Choroid plexus epithelial cell (primary cell): ENCODE data around the gene ADAM21.
"Not testable (repeated sequence)": the region's sequence is repeated elsewhere in the genome, so short reads cannot be mapped to it uniquely, and the experiment has no call there.

ENCODE experiments used
- DNase-seq: peaks from one replicate; pipeline ENCODE4 v3.0.0-alpha.2; 2010; ENCODE audit warnings: low read depth
- H3K4me3 ChIP-seq: 2 replicates; pipeline ENCODE4 v1.5.1; 2011; ENCODE audit warnings: low read depth, mild to moderate bottlenecking, control low read depth, low read length, moderate library complexity
- TF ChIP-seq, protein P1 (sequence below): conservative IDR thresholded peaks from 2 replicates; pipeline ENCODE4 v1.5.1; 2011; ENCODE audit warnings: low read depth, mild to moderate bottlenecking, control low read depth, inconsistent platforms, low read length, moderate library complexity

Gene ADAM21

DNA sequence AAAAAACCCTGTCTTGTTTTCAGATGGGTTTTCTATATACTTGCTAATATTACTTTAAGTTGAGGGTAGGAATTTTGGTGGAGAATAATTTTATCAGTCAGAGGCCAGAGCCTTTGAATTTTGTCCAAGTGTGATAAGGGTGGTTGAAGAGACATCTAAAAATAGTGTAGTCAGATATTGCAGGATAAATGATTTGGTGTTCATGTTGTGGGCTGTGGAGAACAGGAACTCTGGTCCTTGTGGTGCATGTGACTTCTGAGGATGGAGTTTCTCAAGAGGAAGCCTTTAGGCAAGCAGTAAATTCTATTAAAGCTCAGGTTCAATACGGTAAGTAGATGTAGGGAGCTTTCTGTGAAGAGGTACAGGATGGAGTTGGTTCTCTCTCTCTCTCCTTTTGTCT is 2.8 kb downstream of the ADAM21 start:
- DNase-seq: no peak
- TF ChIP-seq, protein P1, sequence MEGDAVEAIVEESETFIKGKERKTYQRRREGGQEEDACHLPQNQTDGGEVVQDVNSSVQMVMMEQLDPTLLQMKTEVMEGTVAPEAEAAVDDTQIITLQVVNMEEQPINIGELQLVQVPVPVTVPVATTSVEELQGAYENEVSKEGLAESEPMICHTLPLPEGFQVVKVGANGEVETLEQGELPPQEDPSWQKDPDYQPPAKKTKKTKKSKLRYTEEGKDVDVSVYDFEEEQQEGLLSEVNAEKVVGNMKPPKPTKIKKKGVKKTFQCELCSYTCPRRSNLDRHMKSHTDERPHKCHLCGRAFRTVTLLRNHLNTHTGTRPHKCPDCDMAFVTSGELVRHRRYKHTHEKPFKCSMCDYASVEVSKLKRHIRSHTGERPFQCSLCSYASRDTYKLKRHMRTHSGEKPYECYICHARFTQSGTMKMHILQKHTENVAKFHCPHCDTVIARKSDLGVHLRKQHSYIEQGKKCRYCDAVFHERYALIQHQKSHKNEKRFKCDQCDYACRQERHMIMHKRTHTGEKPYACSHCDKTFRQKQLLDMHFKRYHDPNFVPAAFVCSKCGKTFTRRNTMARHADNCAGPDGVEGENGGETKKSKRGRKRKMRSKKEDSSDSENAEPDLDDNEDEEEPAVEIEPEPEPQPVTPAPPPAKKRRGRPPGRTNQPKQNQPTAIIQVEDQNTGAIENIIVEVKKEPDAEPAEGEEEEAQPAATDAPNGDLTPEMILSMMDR: no peak

DNA sequence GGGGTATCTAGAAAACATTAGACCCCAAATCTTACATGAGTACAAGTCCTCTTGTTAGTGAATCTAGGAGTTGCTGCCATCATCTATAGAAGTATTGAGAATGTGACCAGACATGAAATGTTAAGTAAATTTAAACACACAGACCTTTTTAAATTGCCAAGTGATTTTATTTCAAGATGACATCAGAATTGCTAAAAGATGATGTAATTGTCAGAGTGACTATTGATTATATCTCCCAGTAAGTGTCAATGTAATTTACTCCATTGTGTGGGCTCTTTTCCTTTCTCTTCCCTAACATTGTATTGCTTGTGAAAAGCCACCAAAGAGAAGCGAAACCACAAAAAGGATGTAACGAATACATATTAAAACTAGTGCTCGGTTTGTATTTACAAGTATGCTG is 16.8 kb downstream of the ADAM21 start:
- H3K4me3 ChIP-seq: no peak overlapping the region
- TF ChIP-seq, protein P1: no peak
- no peak for DNase-seq

More for the DNA sequence above, 2.8 kb downstream of the ADAM21 start:
- no peak overlapping the region for H3K4me3 ChIP-seq

DNA sequence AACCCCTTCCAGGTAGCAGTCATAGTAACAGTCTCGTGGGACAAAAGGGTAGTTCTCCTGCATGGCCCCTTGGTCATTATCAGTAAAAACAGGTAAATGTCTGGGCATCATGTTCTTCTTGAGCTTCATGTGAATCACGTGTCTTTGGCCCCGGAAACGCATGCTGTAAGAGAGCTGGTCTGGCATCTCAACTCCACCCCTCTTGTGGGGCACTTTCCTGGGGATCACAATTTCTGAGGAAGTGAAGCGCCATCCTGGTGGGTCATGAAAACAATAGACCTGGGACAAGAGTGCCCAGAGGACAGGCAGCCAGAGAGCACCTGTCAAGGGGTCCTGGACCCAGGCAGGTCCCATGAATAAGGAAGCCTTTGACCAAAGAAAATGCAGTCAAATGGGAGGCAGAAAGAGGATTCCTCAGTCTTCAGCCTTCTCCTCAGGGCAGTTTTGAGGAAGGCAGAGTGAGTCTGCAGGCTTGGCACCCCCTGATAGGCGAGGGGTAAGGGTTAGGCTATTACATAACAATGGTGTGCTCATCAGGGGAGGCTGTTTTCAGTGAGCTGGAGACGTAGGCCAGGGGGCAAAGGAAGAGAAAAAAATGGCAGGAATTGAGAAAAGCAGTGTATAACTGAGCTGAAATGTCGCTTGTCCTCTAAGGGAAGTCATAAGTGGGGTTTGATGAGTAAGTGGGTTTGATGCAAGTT is 19.0 kb downstream of the ADAM21 start:
- not testable (repeated sequence) for DNase-seq, H3K4me3 ChIP-seq

DNA sequence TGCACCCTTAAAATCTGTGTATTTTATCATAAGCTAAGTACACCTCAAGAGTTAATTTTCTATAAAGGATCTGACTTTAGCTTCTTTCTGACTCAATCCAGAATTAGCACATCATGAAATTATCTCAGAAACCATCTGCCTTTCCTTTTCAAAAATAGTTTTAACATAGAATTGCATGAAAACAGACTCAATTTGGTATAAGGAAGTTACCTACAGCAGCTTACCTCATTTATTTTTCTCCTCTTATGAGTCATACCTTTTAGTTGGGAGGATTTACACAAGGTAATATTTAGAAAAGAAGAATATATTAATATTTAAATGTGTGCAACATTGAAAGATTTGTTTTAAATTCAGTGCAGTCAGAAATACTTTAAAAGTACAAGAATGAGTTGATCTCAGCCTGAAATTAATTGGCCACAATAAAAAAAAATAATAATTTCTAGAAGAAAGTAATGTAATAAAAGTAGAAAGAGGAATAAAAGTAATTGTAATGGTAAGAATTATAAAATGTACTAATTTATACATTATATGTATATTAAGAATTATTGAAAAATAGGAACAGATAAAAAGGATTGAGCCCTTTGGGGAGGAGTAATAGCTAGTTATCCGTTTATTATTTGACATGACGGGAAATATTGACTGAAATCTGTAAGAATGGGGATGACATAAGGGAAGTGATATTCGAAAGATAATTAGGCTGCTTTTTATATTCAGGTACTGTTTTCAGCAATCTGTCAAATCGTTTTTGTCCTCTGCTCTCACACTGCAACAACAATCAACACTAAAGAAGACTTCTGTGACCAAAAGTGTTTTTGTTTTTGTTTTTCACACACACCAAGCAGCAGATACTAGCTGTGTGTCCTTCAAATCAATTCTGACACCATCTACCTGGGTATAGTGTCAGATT is 20.5 kb downstream of the ADAM21 start:
- no peak overlapping the region for H3K4me3 ChIP-seq
- no peak for DNase-seq
- TF ChIP-seq, protein P1: no peak

DNA sequence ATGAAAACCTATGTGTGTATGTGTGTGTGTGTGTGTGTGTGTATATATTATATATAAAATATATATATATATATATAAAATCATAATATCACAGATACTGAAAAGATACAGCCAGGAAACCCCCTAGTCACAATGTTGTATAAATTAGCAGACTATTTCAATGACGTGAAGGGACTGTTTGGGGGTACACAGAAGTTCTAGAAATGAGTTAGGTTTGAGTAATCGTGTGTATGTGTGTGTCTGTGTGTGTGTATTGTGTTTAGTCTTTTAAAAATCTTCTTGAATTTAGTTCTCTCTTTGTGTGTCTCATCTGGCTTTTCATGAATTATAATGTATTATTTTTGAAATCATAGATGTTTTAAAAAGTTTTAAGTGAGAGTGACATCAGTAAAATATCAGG is 21.9 kb downstream of the ADAM21 start:
- TF ChIP-seq, protein P1: no peak
- no peak for DNase-seq
- no peak overlapping the region for H3K4me3 ChIP-seq

DNA sequence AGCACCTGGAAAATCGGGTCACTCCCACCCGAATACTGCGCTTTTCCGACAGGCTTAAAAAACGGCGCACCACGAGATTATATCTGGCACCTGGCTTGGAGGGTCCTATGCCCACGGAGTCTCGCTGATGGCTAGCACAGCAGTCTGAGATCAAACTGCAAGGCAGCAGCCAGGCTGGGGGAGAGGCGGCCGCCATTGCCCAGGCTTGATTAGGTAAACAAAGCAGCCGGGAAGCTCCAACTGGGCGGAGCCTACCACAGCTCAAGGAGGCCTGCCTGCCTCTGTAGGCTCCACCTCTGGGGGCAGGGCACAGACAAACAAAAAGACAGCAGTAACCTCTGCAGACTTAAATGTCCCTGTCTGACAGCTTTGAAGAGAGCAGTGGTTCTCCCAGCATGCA is 23.5 kb downstream of the ADAM21 start:
- not testable (repeated sequence) for H3K4me3 ChIP-seq

DNA sequence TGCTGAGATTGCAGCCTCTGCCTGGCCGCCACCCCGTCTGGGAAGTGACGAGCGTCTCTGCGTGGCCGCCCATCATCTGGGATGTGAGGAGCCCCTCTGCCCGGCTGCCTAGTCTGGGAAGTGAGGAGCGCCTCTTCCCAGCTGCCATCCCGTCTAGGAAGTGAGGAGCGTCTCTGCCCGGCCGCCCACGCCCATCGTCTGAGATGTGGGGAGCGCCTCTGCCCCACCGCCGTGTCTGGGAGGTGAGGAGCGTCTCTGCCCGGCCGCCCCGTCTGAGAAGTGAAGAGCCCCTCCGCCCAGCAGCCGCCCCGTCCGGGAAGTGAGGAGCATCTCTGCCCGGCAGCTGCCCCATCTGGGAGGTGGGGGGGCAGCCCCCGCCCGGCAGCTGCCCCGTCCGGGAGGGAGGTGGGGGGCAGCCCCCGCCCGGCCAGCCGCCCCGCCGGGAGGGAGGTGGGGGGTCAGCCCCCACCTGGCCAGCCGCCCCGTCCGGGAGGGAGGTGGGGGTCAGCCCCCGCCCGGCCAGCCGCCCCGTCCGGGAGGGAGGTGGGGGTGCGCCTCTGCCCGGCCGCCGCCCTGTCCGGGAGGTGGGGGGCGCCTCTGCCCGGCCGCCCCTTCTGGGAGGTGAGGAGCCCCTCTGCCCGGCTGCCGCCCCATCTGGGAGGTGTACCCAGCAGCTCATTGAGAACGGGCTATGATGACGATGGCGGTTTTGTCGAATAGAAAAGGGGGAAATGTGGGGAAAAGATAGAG is 25.6 kb downstream of the ADAM21 start:
- H3K4me3 ChIP-seq, DNase-seq: not testable (repeated sequence)

More for the DNA sequence above, 23.5 kb downstream of the ADAM21 start:
- not testable (repeated sequence) for DNase-seq

DNA sequence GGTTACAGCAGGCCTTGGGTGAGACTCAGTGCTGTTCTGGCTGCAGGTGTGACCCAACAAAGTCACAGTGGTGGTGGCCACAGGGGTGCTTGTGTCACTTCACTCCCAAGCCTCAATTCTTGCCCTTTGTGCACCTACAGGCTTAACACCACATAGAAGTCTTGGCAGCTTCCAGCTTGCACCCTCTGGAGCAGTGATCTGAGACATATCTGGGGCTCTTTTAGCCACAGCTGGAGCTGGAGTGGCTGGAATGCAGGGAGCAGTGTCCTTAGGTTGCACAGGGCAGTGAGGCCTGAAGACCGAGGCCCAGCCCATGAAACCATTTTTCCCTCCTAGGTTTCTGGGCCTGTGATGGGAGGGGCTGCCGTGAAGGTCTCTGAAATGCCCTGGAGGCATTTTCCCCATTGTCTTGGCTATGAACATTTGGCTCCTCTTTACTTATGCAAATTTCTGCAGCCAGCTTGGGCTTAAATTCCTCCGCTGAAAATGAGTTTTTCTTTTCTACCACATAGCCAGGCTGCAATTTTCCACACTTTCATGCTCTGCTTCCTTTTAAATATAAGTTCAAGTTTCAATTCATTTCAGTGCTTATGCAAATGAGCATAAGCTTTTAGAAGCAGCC is 37.7 kb downstream of the ADAM21 start:
- TF ChIP-seq, protein P1: no peak
- no peak overlapping the region for H3K4me3 ChIP-seq
- DNase-seq: no peak
